Measurements from ENCODE around the gene LRRC56.

GRCh38 chr11:575996-576768 lies 38.9 kb downstream of the LRRC56 start, which contains the start of gene PHRF1:
- no peak for TF ChIP-seq CTCF (conservative IDR thresholded peaks at IDR 0.05; ENCODE audit: low read depth, low read length)
- TF ChIP-seq EZH2 (IDR thresholded peaks at IDR 0.05; ENCODE audit: borderline replicate concordance, low read depth, low read length, poor library complexity, severe bottlenecking): no peak

All from A673 (cell line).